Astrocyte (in vitro differentiated cells and primary cell): Measurements from ENCODE around the gene PCDHGB4.

Experiments
- EZH2 ChIP-seq: IDR thresholded peaks from 2 replicates; pipeline ENCODE4 v1.6.1; 2012; ENCODE audit warnings: mild to moderate bottlenecking, low read length, inconsistent platforms; ENCODE audit not compliant: insufficient read depth
- TF ChIP-seq, protein P1 (sequence below): IDR thresholded peaks from 2 replicates; pipeline ENCODE4 v1.5.1; 2011; ENCODE audit warnings: low read depth, mild to moderate bottlenecking, inconsistent platforms, low read length, moderate library complexity; ENCODE audit not compliant: insufficient read depth

GRCh38 chr5:141351591-141351990 lies 35.9 kb upstream of the PCDHGB4 start:
- TF ChIP-seq, protein P1, sequence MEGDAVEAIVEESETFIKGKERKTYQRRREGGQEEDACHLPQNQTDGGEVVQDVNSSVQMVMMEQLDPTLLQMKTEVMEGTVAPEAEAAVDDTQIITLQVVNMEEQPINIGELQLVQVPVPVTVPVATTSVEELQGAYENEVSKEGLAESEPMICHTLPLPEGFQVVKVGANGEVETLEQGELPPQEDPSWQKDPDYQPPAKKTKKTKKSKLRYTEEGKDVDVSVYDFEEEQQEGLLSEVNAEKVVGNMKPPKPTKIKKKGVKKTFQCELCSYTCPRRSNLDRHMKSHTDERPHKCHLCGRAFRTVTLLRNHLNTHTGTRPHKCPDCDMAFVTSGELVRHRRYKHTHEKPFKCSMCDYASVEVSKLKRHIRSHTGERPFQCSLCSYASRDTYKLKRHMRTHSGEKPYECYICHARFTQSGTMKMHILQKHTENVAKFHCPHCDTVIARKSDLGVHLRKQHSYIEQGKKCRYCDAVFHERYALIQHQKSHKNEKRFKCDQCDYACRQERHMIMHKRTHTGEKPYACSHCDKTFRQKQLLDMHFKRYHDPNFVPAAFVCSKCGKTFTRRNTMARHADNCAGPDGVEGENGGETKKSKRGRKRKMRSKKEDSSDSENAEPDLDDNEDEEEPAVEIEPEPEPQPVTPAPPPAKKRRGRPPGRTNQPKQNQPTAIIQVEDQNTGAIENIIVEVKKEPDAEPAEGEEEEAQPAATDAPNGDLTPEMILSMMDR, result no peak
- no peak for TF ChIP-seq EZH2
